IPS-18c (cell line): Measurements from ENCODE around the gene RASD1.

ENCODE experiments used
- H3K4me3 ChIP-seq: 2 replicates; pipeline ENCODE4 v1.7.0; 2013; ENCODE audit warnings: low read depth, mild to moderate bottlenecking, low read length, moderate library complexity; ENCODE audit not compliant: insufficient read depth
- H3K9me3 ChIP-seq: one replicate; pipeline ENCODE4 v1.6.1; 2013; ENCODE audit warnings: mild to moderate bottlenecking, low read length, moderate library complexity; ENCODE audit not compliant: control insufficient read depth, insufficient read depth

The RASD1 gene

GRCh38 chr17:17528696-17529652, 32.8 kb upstream of the RASD1 start:
- no peaks in the 10 kb centered on the region for H3K9me3 ChIP-seq
- H3K4me3 ChIP-seq = no peak overlapping the region

GRCh38 chr17:17527956-17528500, 31.8 kb upstream of the RASD1 start:
- no peak overlapping the region for H3K4me3 ChIP-seq

GRCh38 chr17:17527534-17527933, 31.3 kb upstream of the RASD1 start:
- no peaks in the 10 kb centered on the region for H3K9me3 ChIP-seq
- no peak overlapping the region for H3K4me3 ChIP-seq

More at GRCh38 chr17:17527956-17528500, 31.8 kb upstream of the RASD1 start:
- H3K9me3 ChIP-seq = no peaks in the 10 kb centered on the region

GRCh38 chr17:17526369-17526768, 30.2 kb upstream of the RASD1 start:
- no peaks in the 10 kb centered on the region for H3K9me3 ChIP-seq

GRCh38 chr17:17525956-17526355, 29.8 kb upstream of the RASD1 start:
- H3K4me3 ChIP-seq = no peak overlapping the region
- no peaks in the 10 kb centered on the region for H3K9me3 ChIP-seq

More at GRCh38 chr17:17526369-17526768, 30.2 kb upstream of the RASD1 start:
- H3K4me3 ChIP-seq = no peak overlapping the region

GRCh38 chr17:17525311-17525710, 29.1 kb upstream of the RASD1 start:
- Histone ChIP-seq H3K4me3 (no peak overlapping the region), H3K9me3 (no peaks in the 10 kb centered on the region)

GRCh38 chr17:17523731-17524490, 27.7 kb upstream of the RASD1 start:
- Histone ChIP-seq H3K9me3 (no peaks in the 10 kb centered on the region), H3K4me3 (no peak overlapping the region; the same call in 1 of the 2 replicates)

GRCh38 chr17:17523001-17523730, 27.0 kb upstream of the RASD1 start:
- Histone ChIP-seq H3K9me3 (no peaks in the 10 kb centered on the region), H3K4me3 (no peak overlapping the region)

- H3K9me3 ChIP-seq = no peaks in the 10 kb centered on the region
- H3K4me3 ChIP-seq = no peak overlapping the region
Measured at GRCh38 chr17:17520599-17521232, 24.5 kb upstream of the RASD1 start.

GRCh38 chr17:17519886-17520285, 23.7 kb upstream of the RASD1 start:
- no peak overlapping the region for H3K4me3 ChIP-seq
- no peaks in the 10 kb centered on the region for H3K9me3 ChIP-seq

GRCh38 chr17:17518951-17519350, 22.8 kb upstream of the RASD1 start:
- no peaks in the 10 kb centered on the region for H3K9me3 ChIP-seq
- no peak overlapping the region for H3K4me3 ChIP-seq

- no peaks in the 10 kb centered on the region for H3K9me3 ChIP-seq
Measured at GRCh38 chr17:17518014-17518413, 21.8 kb upstream of the RASD1 start.

GRCh38 chr17:17516941-17517720, 20.9 kb upstream of the RASD1 start:
- no peaks in the 10 kb centered on the region for H3K9me3 ChIP-seq
- H3K4me3 ChIP-seq = no peak overlapping the region

More at GRCh38 chr17:17518014-17518413, 21.8 kb upstream of the RASD1 start:
- H3K4me3 ChIP-seq = no peak overlapping the region

GRCh38 chr17:17515934-17516930, 20.0 kb upstream of the RASD1 start:
- Histone ChIP-seq H3K4me3 (no peak overlapping the region), H3K9me3 (no peaks in the 10 kb centered on the region)
